H1 (cell line): ENCODE measurements around the gene FAM120A. TPM values are rescaled to one million over a fixed set of nuclear protein-coding genes. Genes with fewer than 3 reads are reported as not detected.

Experiments
- CTCF ChIA-PET: fragments of 300-600 bp; sonication (Branson Sonifier 250); formaldehyde crosslinking; loops from one replicate; lab custom pipeline; 2021; ENCODE audit not compliant: partially characterized antibody; lab: Charles Lee
- POLR2A ChIA-PET: fragments of 300-600 bp; sonication (Branson Sonifier 250); formaldehyde crosslinking; loops from one replicate; lab custom pipeline; 2021; ENCODE audit warnings: inconsistent platforms; ENCODE audit not compliant: partially characterized antibody; lab: Charles Lee
- DNase-seq, 2 experiments: peaks; one replicate each; pipeline versions ENCODE4 v3.0.0 to v3.0.0-alpha.2; 2010 to 2022; ENCODE audit warnings: low spot score in 2 of 2, low read depth in 1 of 2, mixed read lengths in 1 of 2
- FAIRE-seq: peaks from 2 replicates; lab custom pipeline; 2011; peaks lifted over from hg19 to GRCh38; lab: Jason Lieb, UNC
- H2AFZ ChIP-seq: 2 replicates; pipeline ENCODE4 v1.8.1; 2012; ENCODE audit warnings: low read length, inconsistent platforms
- H2AK5ac ChIP-seq: 2 replicates; pipeline ENCODE4 v1.6.1; 2013; ENCODE audit warnings: low read depth, low read length
- H2BK120ac ChIP-seq: replicated peaks from 2 replicates; pipeline ENCODE3; 2013; ENCODE audit warnings: low read depth, low read length, inconsistent platforms
- H2BK12ac ChIP-seq: 2 replicates; pipeline ENCODE4 v1.6.1; 2013; ENCODE audit warnings: low read depth, low read length
- H2BK15ac ChIP-seq: 2 replicates; pipeline ENCODE4 v1.6.1; 2013; ENCODE audit warnings: low read length
- H2BK20ac ChIP-seq: 2 replicates; pipeline ENCODE4 v1.6.1; 2013; ENCODE audit warnings: low read length
- H2BK5ac ChIP-seq: 2 replicates; pipeline ENCODE4 v1.6.1; 2013; ENCODE audit warnings: low read depth, low read length
- H3K14ac ChIP-seq: 2 replicates; pipeline ENCODE4 v1.6.1; 2013; ENCODE audit warnings: inconsistent platforms; ENCODE audit not compliant: insufficient read length
- H3K18ac ChIP-seq: 2 replicates; pipeline ENCODE4 v1.6.1; 2013; ENCODE audit warnings: low read length; ENCODE audit errors: extremely low read depth
- H3K23ac ChIP-seq: 2 replicates; pipeline ENCODE4 v1.6.1; 2013; ENCODE audit warnings: inconsistent platforms; ENCODE audit not compliant: insufficient read length
- H3K23me2 ChIP-seq: 2 replicates; pipeline ENCODE4 v1.6.1; 2013; ENCODE audit warnings: low read depth, low read length
- H3K27ac ChIP-seq: 2 replicates; pipeline ENCODE4 v1.6.1; 2011; ENCODE audit warnings: low read depth, low read length, inconsistent platforms
- H3K27me3 ChIP-seq, 4 experiments: replicated peaks in 1 of 4; 1 replicate in 1 of 4; 2 replicates in 3 of 4; pipeline versions ENCODE4 v1.6.1 to v1.8.1; 2011 to 2013; ENCODE audit warnings: low read length in 3 of 4, mild to moderate bottlenecking in 3 of 4, inconsistent platforms in 2 of 4, mixed read lengths in 2 of 4, moderate library complexity in 1 of 4; ENCODE audit not compliant: control insufficient read depth in 3 of 4, insufficient read depth in 3 of 4; ENCODE audit errors: extremely low read depth in 1 of 4
- H3K36me3 ChIP-seq, 4 experiments: 2 replicates each; pipeline versions ENCODE4 v1.6.1 to v1.8.1; 2011 to 2013; ENCODE audit warnings: mild to moderate bottlenecking in 4 of 4, low read length in 3 of 4, moderate library complexity in 2 of 4, control low read depth in 1 of 4, inconsistent platforms in 1 of 4; ENCODE audit not compliant: insufficient read depth in 4 of 4, control insufficient read depth in 2 of 4
- H3K4ac ChIP-seq: replicated peaks from 2 replicates; pipeline ENCODE3; 2013; ENCODE audit warnings: low read length, low read depth, mixed read lengths, inconsistent platforms; ENCODE audit not compliant: insufficient read length
- H3K4me1 ChIP-seq, 4 experiments: replicated peaks in 1 of 4; 1 replicate in 1 of 4; 2 replicates in 3 of 4; pipeline versions ENCODE4 v1.6.1 to v1.8.1; 2011 to 2013; ENCODE audit warnings: low read length in 3 of 4, inconsistent platforms in 2 of 4, mixed read lengths in 1 of 4; ENCODE audit not compliant: insufficient read depth in 4 of 4, control insufficient read depth in 3 of 4
- H3K4me2 ChIP-seq, 2 experiments: 2 replicates each; pipeline versions ENCODE4 v1.6.1 to v1.8.1; 2011 to 2013; ENCODE audit warnings: low read depth in 2 of 2, low read length in 2 of 2, control low read depth in 1 of 2, inconsistent platforms in 1 of 2, mild to moderate bottlenecking in 1 of 2; ENCODE audit not compliant: insufficient read depth in 1 of 2
- H3K4me3 ChIP-seq, 4 experiments: fragments of 200-600, 300-600 bp in 1 of 4; sonication (generic), shearing (Covaris generic), sonication (Bioruptor Twin) in 1 of 4; 2 replicates each; pipeline versions ENCODE4 v1.5.1 to v1.8.1; 2011 to 2016; ENCODE audit warnings: low read length in 4 of 4, low read depth in 3 of 4, control low read depth in 2 of 4, inconsistent platforms in 2 of 4, mild to moderate bottlenecking in 2 of 4, mixed read lengths in 1 of 4, moderate library complexity in 1 of 4; ENCODE audit not compliant: insufficient read depth in 2 of 4; ENCODE audit errors: extremely low read depth in 1 of 4
- H3K56ac ChIP-seq: replicated peaks from 2 replicates; pipeline ENCODE3; 2013; ENCODE audit warnings: low read depth, mild to moderate bottlenecking, mixed read lengths, low read length, inconsistent platforms; ENCODE audit not compliant: insufficient read length
- H3K79me1 ChIP-seq: 2 replicates; pipeline ENCODE4 v1.6.1; 2013; ENCODE audit warnings: low read depth, low read length, control low read depth
- H3K79me2 ChIP-seq, 2 experiments: 2 replicates each; pipeline versions ENCODE4 v1.6.1 to v1.8.1; 2012 to 2013; ENCODE audit warnings: low read length in 2 of 2, mild to moderate bottlenecking in 2 of 2, inconsistent platforms in 1 of 2; ENCODE audit not compliant: insufficient read depth in 2 of 2, control insufficient read depth in 1 of 2
- H3K9ac ChIP-seq, 4 experiments: replicated peaks in 1 of 4; 1 replicate in 1 of 4; 2 replicates in 3 of 4; pipeline versions ENCODE4 v1.6.1 to v1.8.1; 2011 to 2013; ENCODE audit warnings: low read depth in 3 of 4, low read length in 3 of 4, control low read depth in 2 of 4, mild to moderate bottlenecking in 2 of 4, moderate library complexity in 2 of 4, inconsistent platforms in 1 of 4; ENCODE audit errors: extremely low read depth in 1 of 4
- H3K9me3 ChIP-seq, 2 experiments: 2 replicates each; pipeline versions ENCODE4 v1.6.1 to v1.8.1; 2012 to 2013; ENCODE audit warnings: mild to moderate bottlenecking in 2 of 2, moderate library complexity in 2 of 2, control low read depth in 1 of 2, inconsistent platforms in 1 of 2, low read depth in 1 of 2, low read length in 1 of 2, mixed read lengths in 1 of 2; ENCODE audit not compliant: insufficient read depth in 2 of 2
- H4K20me1 ChIP-seq, 2 experiments: replicated peaks in 1 of 2; 2 replicates each; pipeline versions ENCODE3 to v1.8.1; 2011 to 2013; ENCODE audit warnings: inconsistent platforms in 2 of 2, low read length in 2 of 2, mild to moderate bottlenecking in 1 of 2; ENCODE audit not compliant: insufficient read depth in 2 of 2, control insufficient read depth in 1 of 2
- H4K5ac ChIP-seq: 2 replicates; pipeline ENCODE4 v1.6.1; 2013; ENCODE audit warnings: low read length, low read depth, mixed read lengths, inconsistent platforms; ENCODE audit not compliant: insufficient read length
- H4K8ac ChIP-seq: 2 replicates; pipeline ENCODE4 v1.8.0; 2013; ENCODE audit warnings: mild to moderate bottlenecking, moderate library complexity, low read length, inconsistent platforms; ENCODE audit not compliant: insufficient read depth; ENCODE audit errors: extremely low read depth
- H4K91ac ChIP-seq: replicated peaks from 2 replicates; pipeline ENCODE3; 2013; ENCODE audit warnings: low read length, mixed read lengths, inconsistent platforms; ENCODE audit not compliant: insufficient read length
- WGBS, 2 experiments: shearing (Covaris generic) in 1 of 2; methylation state at CpG; one replicate each; pipeline versions ENCODE4 v1.1.6 to v1.1.7; 2013 to 2015; ENCODE audit warnings: low lambda C conversion rate in 2 of 2, mixed read lengths in 2 of 2, inconsistent platforms in 1 of 2, low coverage in 1 of 2, missing lambda C conversion rate in 1 of 2; ENCODE audit not compliant: insufficient replicate concordance in 2 of 2, insufficient coverage in 1 of 2, insufficient read length in 1 of 2; ENCODE audit errors: extremely low coverage in 1 of 2, missing lambda C conversion rate in 1 of 2; 5-methylcytosine and 5-hydroxymethylcytosine counted together
- polyA plus RNA-seq, 7 experiments: library from polyadenylated mRNA; depleted of rRNA in 3 of 7; stranded (reverse) in 5 of 7; unstranded in 2 of 7; fragments of >200 nt in 5 of 7; fragments of 200-250 nt in 2 of 7; gene quantifications; 1 replicate in 5 of 7; 2 replicates in 1 of 7; 4 replicates in 1 of 7; pipeline versions ENCODE4 v1.2.1 to v1.2.3, GENCODE V29; 2011 to 2013; ENCODE audit warnings: missing spikeins in 2 of 7, mixed read lengths in 2 of 7
- total RNA-seq: library from RNA; stranded (reverse); fragmentation: NEBNext Ultra II Directional; extraction: Animal tissue kit (Norgen Biotek cat#: 25700); gene quantifications from 2 replicates; pipeline ENCODE4 v1.2.1, GENCODE V29; 2021

Gene FAM120A
- total and polyA plus RNA-seq, 2 of the 8 experiments (the other 6 are each of a cell fraction or from before 2014, with no cell fraction given): 24.9 to 54.7 TPM

GRCh38 chr9:93496285-93496684 is 44.8 kb downstream of the FAM120A start:
- Histone ChIP-seq H3K79me1 (peaks cover 2% of the 10 kb centered on the region), H3K23ac (no peak overlapping the region), H3K4me3 (no peak overlapping the region), H2BK20ac (no peak overlapping the region), H3K27me3 (no peaks in the 10 kb centered on the region), H2BK5ac (no peak overlapping the region), H2AFZ (no peak overlapping the region), H3K18ac (no peak overlapping the region), H4K20me1 (peaks cover 0 to 3% of the 10 kb centered on the region in 2 experiments), H3K4me1 (no peaks in the 10 kb centered on the region), H2BK120ac (no peak overlapping the region), H4K5ac (no peak overlapping the region), H3K4ac (no peak overlapping the region), H3K79me2 (0 out of 4 replicates have a peak, but pooled peaks cover 0 to 8% of the 10 kb centered on the region in 2 experiments), H3K9ac (no peak overlapping the region), H3K14ac (no peak overlapping the region), H3K56ac (no peak overlapping the region), H3K36me3 (peaks cover 6 to 47% (median 16%) of the 10 kb centered on the region in 4 experiments; a peak in 7 of 8 replicates), H2BK12ac (no peak overlapping the region), H3K9me3 (no peaks in the 10 kb centered on the region), H3K4me2 (no peak overlapping the region), H3K27ac (no peak overlapping the region), H4K8ac (no peak overlapping the region), H3K23me2 (no peaks in the 10 kb centered on the region), H4K91ac (no peak overlapping the region), H2AK5ac (no peak overlapping the region), H2BK15ac (no peak overlapping the region)
- WGBS, 2 experiments: 61% methylated on average over 3 of the region's 3 CpGs; no CpG with 5 or more reads in 1 of the 2 experiments
- no peak for DNase-seq
- POLR2A ChIA-PET: no interaction called here
- CTCF ChIA-PET: no interaction called here
- no peak for FAIRE-seq
